Measurements from ENCODE around the gene MTA3.
A peak's percentile ranks its signal among the peaks of the same experiment; 100 is the strongest.

Gene MTA3

DNA sequence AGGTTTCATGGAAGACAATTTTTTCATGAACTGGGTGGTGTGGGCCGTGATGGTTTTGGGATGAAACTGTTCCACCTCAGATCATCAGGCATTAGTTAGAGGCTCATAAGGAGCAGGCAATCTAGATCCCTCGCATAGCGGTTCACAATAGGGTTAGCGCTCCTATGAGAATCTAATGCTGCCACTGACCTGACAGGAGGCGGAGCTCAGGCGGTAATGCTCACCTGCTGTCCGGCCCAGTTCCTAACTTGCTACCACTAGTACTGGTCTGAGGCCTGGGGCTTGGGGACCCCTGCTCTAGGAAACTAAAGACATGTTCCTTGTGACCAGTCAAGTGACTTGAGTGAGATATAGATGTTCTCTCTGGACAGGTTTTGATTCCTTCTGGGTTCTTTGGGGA, 146.3 kb downstream of the MTA3 start:
- H3K27ac ChIP-seq: no peak overlapping the region
- ChIA-PET CTCF (no interaction called here), POLR2A (ENCODE audit: low non-redundant PET) (no interaction called here)
- no peak for TF ChIP-seq CTCF (conservative IDR thresholded peaks at IDR 0.05; ENCODE audit: low read depth)
- DNase-seq (ENCODE audit: low spot score): no peak

- POLR2A ChIA-PET (ENCODE audit: low non-redundant PET): interaction anchor here (0.6 kb wide), 1 partner anchor 24 kb away, joined by 3 read pairs; no protein-coding TSS in a partner anchor
- no peak for DNase-seq (ENCODE audit: low spot score)
- TF ChIP-seq CTCF (conservative IDR thresholded peaks at IDR 0.05; ENCODE audit: low read depth): no peak
- no peak overlapping the region for H3K27ac ChIP-seq
- CTCF ChIA-PET: interaction anchor here (0.6 kb wide), 1 partner anchor 110 kb away, joined by 3 read pairs; no protein-coding TSS in a partner anchor
These were observed 153.5 kb downstream of the MTA3 start for GRCh38 chr2:42721898-42722297.

DNA sequence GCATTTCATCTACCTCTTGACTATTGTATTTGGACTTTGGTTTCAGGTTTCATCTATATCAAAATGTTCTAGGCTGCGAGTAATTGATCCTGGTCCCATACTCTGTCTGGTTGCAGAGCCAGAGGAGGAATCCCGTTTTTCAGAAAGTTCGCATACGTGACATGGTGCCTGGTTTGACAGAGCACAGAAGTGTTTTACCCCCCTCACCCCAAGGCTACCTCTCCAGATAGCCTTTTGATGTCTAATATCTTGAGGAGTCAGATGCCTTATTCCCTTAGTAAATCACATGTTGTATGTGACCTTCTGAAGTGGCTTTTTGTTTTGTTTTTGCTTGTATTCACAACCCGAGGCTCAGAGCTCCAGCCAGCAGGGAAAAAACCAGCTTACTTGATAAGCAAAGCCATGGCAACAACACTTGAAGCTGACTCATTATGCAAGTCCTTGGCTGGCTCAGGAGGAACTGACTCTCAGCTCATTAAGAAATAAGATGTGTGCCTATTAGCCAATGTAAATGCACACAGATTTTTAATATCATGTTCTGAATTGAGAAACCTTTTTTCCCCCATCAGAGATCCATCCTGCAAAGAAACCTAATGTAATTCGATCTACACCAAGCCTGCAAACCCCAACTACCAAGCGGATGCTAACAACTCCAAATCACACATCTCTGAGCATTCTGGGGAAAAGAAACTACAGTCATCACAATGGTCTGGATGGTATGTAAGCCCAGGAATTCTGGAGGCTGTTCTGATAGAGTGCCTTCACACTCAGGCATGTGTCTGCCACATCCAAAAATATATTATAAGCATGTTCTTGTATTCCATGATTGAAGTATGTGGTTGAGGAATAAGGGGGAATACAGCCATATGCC, 154.1 kb downstream of the MTA3 start:
- no peak for TF ChIP-seq CTCF (conservative IDR thresholded peaks at IDR 0.05; ENCODE audit: low read depth)
- no peak overlapping the region for H3K27ac ChIP-seq
- ChIA-PET POLR2A (ENCODE audit: low non-redundant PET) (interaction anchor here (0.6 kb wide), 1 partner anchor 23 kb away, joined by 3 read pairs; no protein-coding TSS in a partner anchor), CTCF (no interaction called here)
- peak; percentile 8 for DNase-seq (ENCODE audit: low spot score)

GRCh38 chr2:42723465-42723864, 155.0 kb downstream of the MTA3 start:
- CTCF ChIA-PET: no interaction called here
- no peak for DNase-seq (ENCODE audit: low spot score)
- POLR2A ChIA-PET (ENCODE audit: low non-redundant PET): no interaction called here
- TF ChIP-seq CTCF (conservative IDR thresholded peaks at IDR 0.05; ENCODE audit: low read depth): no peak
- no peak overlapping the region for H3K27ac ChIP-seq

GRCh38 chr2:42724886-42725285, 156.5 kb downstream of the MTA3 start:
- TF ChIP-seq CTCF (conservative IDR thresholded peaks at IDR 0.05; ENCODE audit: low read depth): no peak
- CTCF ChIA-PET: interaction anchor here (0.5 kb wide), 1 partner anchor 75 kb away, joined by 3 read pairs; no protein-coding TSS in a partner anchor
- POLR2A ChIA-PET (ENCODE audit: low non-redundant PET): no interaction called here
- no peak overlapping the region for H3K27ac ChIP-seq
- no peak for DNase-seq (ENCODE audit: low spot score)

DNA sequence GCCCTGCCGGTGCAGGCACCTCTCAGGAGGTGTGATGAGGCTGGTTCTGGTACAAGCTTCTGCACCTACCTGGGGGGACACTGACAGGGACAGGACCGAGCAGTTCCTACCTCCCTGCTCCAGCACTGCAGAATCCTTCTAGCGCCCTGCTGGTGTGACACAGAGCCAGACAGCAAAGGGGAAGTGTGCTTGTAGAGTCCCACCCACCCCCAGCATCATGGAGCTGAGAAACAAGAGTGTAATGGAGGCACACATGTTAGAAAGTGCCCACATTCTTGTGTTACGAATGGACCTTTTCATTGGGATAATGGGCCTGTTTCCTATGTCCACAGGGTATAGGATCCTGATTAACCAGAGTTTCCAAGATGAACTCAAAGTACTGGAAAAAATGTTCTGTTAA, 157.2 kb downstream of the MTA3 start:
- ChIA-PET CTCF (interaction anchor here (0.5 kb wide), 1 partner anchor 76 kb away, joined by 3 read pairs; no protein-coding TSS in a partner anchor), POLR2A (ENCODE audit: low non-redundant PET) (no interaction called here)
- no peak overlapping the region for H3K27ac ChIP-seq
- no peak for TF ChIP-seq CTCF (conservative IDR thresholded peaks at IDR 0.05; ENCODE audit: low read depth)
- DNase-seq (ENCODE audit: low spot score): no peak
